Activated CD4-positive, alpha-beta memory T cell treated with anti-CD3 and anti-CD28 coated beads, Interleukin-2, amount 10 ng/mL, durations not matched to agents 7 days and 5 days (primary cell): Measurements from ENCODE around the gene FUZ. TPM values are rescaled to one million over a fixed set of nuclear protein-coding genes. Genes with fewer than 3 reads are reported as not detected.

Source experiments
- CTCF ChIA-PET: fragments of 350-600 bp; sonication (Branson Sonifier 250); formaldehyde crosslinking; loops from one replicate; lab custom pipeline; 2021; ENCODE audit warnings: antibody characterized with exemption, inconsistent platforms; lab: Charles Lee
- POLR2A ChIA-PET: fragments of 350-600 bp; sonication (Branson Sonifier 250); formaldehyde crosslinking; loops from one replicate; lab custom pipeline; 2021; ENCODE audit warnings: antibody characterized with exemption; lab: Charles Lee
- DNase-seq: peaks from one replicate; pipeline ENCODE4 v3.0.0-alpha.2; 2020
- H3K27ac Mint-ChIP-seq: one replicate; pipeline ENCODE4 v1.8.0; 2021; ENCODE audit warnings: mild to moderate bottlenecking, mixed read lengths
- H3K27me3 Mint-ChIP-seq: one replicate; pipeline ENCODE4 v1.8.0; 2021; ENCODE audit warnings: mixed read lengths
- H3K36me3 Mint-ChIP-seq: one replicate; pipeline ENCODE4 v1.8.0; 2021; ENCODE audit warnings: low read depth, mixed read lengths
- H3K4me1 Mint-ChIP-seq: one replicate; pipeline ENCODE4 v1.8.0; 2021; ENCODE audit warnings: mixed read lengths
- H3K4me3 Mint-ChIP-seq: one replicate; pipeline ENCODE4 v1.8.0; 2021; ENCODE audit warnings: mild to moderate bottlenecking, mixed read lengths
- H3K9me3 Mint-ChIP-seq: one replicate; pipeline ENCODE4 v1.8.0; 2021; ENCODE audit warnings: mixed read lengths
- total RNA-seq, 2 experiments: library from RNA; stranded (reverse); gene quantifications; one replicate each; pipeline ENCODE4 v1.2.3, GENCODE V29; 2021

FUZ gene
- total RNA-seq, 2 experiments from 2014 or later = 13.7 to 13.9 TPM

- Mint-ChIP-seq H3K9me3 (no peaks in the 10 kb centered on the region), H3K36me3 (peaks cover 28% of the 10 kb centered on the region), H3K4me3 (no peak overlapping the region), H3K4me1 (peaks cover 32% of the 10 kb centered on the region), H3K27me3 (no peaks in the 10 kb centered on the region), H3K27ac (peak overlapping the region; percentile 75)
- DNase-seq = no peak
- CTCF ChIA-PET = no interaction called here
- POLR2A ChIA-PET = interaction anchor here (0.7 kb wide), 1 partner anchor 12 kb away, joined by 4 read pairs; no protein-coding TSS in a partner anchor
These were observed 5.8 kb downstream of the FUZ start for GRCh38 chr19:49807058-49807903.

- ChIA-PET CTCF (no interaction called here), POLR2A (no interaction called here)
- no peaks in the 10 kb centered on the region for H3K27me3 Mint-ChIP-seq
- peak overlapping the region; percentile 74 for H3K27ac Mint-ChIP-seq
- peaks cover 28% of the 10 kb centered on the region for H3K36me3 Mint-ChIP-seq
- H3K4me1 Mint-ChIP-seq = peaks cover 28% of the 10 kb centered on the region
- no peaks in the 10 kb centered on the region for H3K9me3 Mint-ChIP-seq
- H3K4me3 Mint-ChIP-seq = no peak overlapping the region
- DNase-seq = no peak
These were observed 6.5 kb downstream of the FUZ start for GRCh38 chr19:49806620-49806959.

- Mint-ChIP-seq H3K27ac (peak overlapping the region; percentile 74), H3K4me3 (no peak overlapping the region), H3K36me3 (peaks cover 28% of the 10 kb centered on the region), H3K9me3 (no peaks in the 10 kb centered on the region), H3K4me1 (peaks cover 28% of the 10 kb centered on the region), H3K27me3 (no peaks in the 10 kb centered on the region)
- CTCF ChIA-PET = no interaction called here
- POLR2A ChIA-PET = interaction anchor here (1.3 kb wide), 1 partner anchor 13 kb away, joined by 4 read pairs; no protein-coding TSS in a partner anchor
- DNase-seq = no peak
These were observed 7.1 kb downstream of the FUZ start for GRCh38 chr19:49805822-49806619.

GRCh38 chr19:49803529-49803856 is 9.6 kb downstream of the FUZ start:
- H3K4me1 Mint-ChIP-seq = peaks cover 15% of the 10 kb centered on the region
- H3K27ac Mint-ChIP-seq = no peak overlapping the region
- POLR2A ChIA-PET = no interaction called here
- H3K36me3 Mint-ChIP-seq = peaks cover 37% of the 10 kb centered on the region
- no peak overlapping the region for H3K4me3 Mint-ChIP-seq
- CTCF ChIA-PET = interaction anchor here (1.0 kb wide), 1 partner anchor 10 kb away, joined by 3 read pairs; the partner anchor contains the start of gene FUZ
- DNase-seq = no peak
- no peaks in the 10 kb centered on the region for H3K9me3 Mint-ChIP-seq
- no peaks in the 10 kb centered on the region for H3K27me3 Mint-ChIP-seq

- ChIA-PET CTCF (interaction anchor here (1.0 kb wide), 1 partner anchor 10 kb away, joined by 3 read pairs; the partner anchor contains the start of gene FUZ), POLR2A (no interaction called here)
- Mint-ChIP-seq H3K27ac (no peak overlapping the region), H3K36me3 (peaks cover 36% of the 10 kb centered on the region), H3K27me3 (no peaks in the 10 kb centered on the region), H3K4me3 (no peak overlapping the region), H3K4me1 (peaks cover 11% of the 10 kb centered on the region), H3K9me3 (no peaks in the 10 kb centered on the region)
- no peak for DNase-seq
These were observed 10.1 kb downstream of the FUZ start for GRCh38 chr19:49802836-49803528.

GRCh38 chr19:49801966-49802661 is 11.0 kb downstream of the FUZ start:
- Mint-ChIP-seq H3K36me3 (peaks cover 34% of the 10 kb centered on the region), H3K4me1 (peaks cover 3% of the 10 kb centered on the region)
- POLR2A ChIA-PET = no interaction called here

GRCh38 chr19:49801401-49801888 is 11.6 kb downstream of the FUZ start:
- Mint-ChIP-seq H3K4me3 (no peak overlapping the region), H3K9me3 (no peaks in the 10 kb centered on the region), H3K27ac (no peak overlapping the region), H3K4me1 (peaks cover 3% of the 10 kb centered on the region), H3K27me3 (no peaks in the 10 kb centered on the region), H3K36me3 (peaks cover 35% of the 10 kb centered on the region)
- DNase-seq = no peak
- ChIA-PET CTCF (no interaction called here), POLR2A (interaction anchor here (1.4 kb wide), 1 partner anchor 11 kb away, joined by 4 read pairs; no protein-coding TSS in a partner anchor)

More at GRCh38 chr19:49801966-49802661, 11.0 kb downstream of the FUZ start:
- no peak overlapping the region for H3K27ac Mint-ChIP-seq
- no peak overlapping the region for H3K4me3 Mint-ChIP-seq
- DNase-seq = no peak
- H3K9me3 Mint-ChIP-seq = no peaks in the 10 kb centered on the region
- CTCF ChIA-PET = no interaction called here
- no peaks in the 10 kb centered on the region for H3K27me3 Mint-ChIP-seq

- no peak for DNase-seq
- H3K36me3 Mint-ChIP-seq = peaks cover 34% of the 10 kb centered on the region
- CTCF ChIA-PET = no interaction called here
- POLR2A ChIA-PET = interaction anchor here (1.4 kb wide), 1 partner anchor 12 kb away, joined by 4 read pairs; no protein-coding TSS in a partner anchor
- H3K4me3 Mint-ChIP-seq = no peak overlapping the region
- H3K9me3 Mint-ChIP-seq = no peaks in the 10 kb centered on the region
- no peaks in the 10 kb centered on the region for H3K4me1 Mint-ChIP-seq
- H3K27ac Mint-ChIP-seq = no peak overlapping the region
- H3K27me3 Mint-ChIP-seq = no peaks in the 10 kb centered on the region
These were observed 12.3 kb downstream of the FUZ start for GRCh38 chr19:49800771-49801170.

- Mint-ChIP-seq H3K27me3 (no peaks in the 10 kb centered on the region), H3K27ac (no peak overlapping the region), H3K4me3 (no peak overlapping the region), H3K9me3 (no peaks in the 10 kb centered on the region), H3K4me1 (no peaks in the 10 kb centered on the region), H3K36me3 (peaks cover 43% of the 10 kb centered on the region)
- DNase-seq = no peak
- ChIA-PET CTCF (interaction anchor here (0.5 to 1.3 kb wide), 2 partner anchors 14 to 68 kb away, joined by 3 read pairs; partner anchors contain the start of gene PNKP), POLR2A (interaction anchor here (1.4 kb wide), 1 partner anchor 12 kb away, joined by 4 read pairs; no protein-coding TSS in a partner anchor)
These were observed 13.2 kb downstream of the FUZ start for GRCh38 chr19:49799798-49800376.

- Mint-ChIP-seq H3K9me3 (no peaks in the 10 kb centered on the region), H3K27ac (no peak overlapping the region), H3K4me1 (no peaks in the 10 kb centered on the region), H3K36me3 (peaks cover 42% of the 10 kb centered on the region), H3K4me3 (no peak overlapping the region), H3K27me3 (no peaks in the 10 kb centered on the region)
- CTCF ChIA-PET = interaction anchor here (1.3 kb wide), 1 partner anchor 14 kb away, joined by 3 read pairs; no protein-coding TSS in a partner anchor
- POLR2A ChIA-PET = no interaction called here
- DNase-seq = no peak
These were observed 13.8 kb downstream of the FUZ start for GRCh38 chr19:49799271-49799797.

- ChIA-PET POLR2A (no interaction called here), CTCF (interaction anchor here (1.3 kb wide), 1 partner anchor 13 kb away, joined by 3 read pairs; no protein-coding TSS in a partner anchor)
- no peak for DNase-seq
- no peaks in the 10 kb centered on the region for H3K27me3 Mint-ChIP-seq
- H3K9me3 Mint-ChIP-seq = no peaks in the 10 kb centered on the region
- no peak overlapping the region for H3K27ac Mint-ChIP-seq
- H3K4me3 Mint-ChIP-seq = no peak overlapping the region
- no peaks in the 10 kb centered on the region for H3K4me1 Mint-ChIP-seq
- H3K36me3 Mint-ChIP-seq = peaks cover 40% of the 10 kb centered on the region
These were observed 14.5 kb downstream of the FUZ start for GRCh38 chr19:49798574-49798973.
